ENCODE measurements around the gene GULP1. TPM values are rescaled to one million over a fixed set of nuclear protein-coding genes. Genes with fewer than 3 reads are reported as not detected.

The GULP1 gene
- total RNA-seq, 1 donor from 2014 or later, result 21.9 TPM

DNA sequence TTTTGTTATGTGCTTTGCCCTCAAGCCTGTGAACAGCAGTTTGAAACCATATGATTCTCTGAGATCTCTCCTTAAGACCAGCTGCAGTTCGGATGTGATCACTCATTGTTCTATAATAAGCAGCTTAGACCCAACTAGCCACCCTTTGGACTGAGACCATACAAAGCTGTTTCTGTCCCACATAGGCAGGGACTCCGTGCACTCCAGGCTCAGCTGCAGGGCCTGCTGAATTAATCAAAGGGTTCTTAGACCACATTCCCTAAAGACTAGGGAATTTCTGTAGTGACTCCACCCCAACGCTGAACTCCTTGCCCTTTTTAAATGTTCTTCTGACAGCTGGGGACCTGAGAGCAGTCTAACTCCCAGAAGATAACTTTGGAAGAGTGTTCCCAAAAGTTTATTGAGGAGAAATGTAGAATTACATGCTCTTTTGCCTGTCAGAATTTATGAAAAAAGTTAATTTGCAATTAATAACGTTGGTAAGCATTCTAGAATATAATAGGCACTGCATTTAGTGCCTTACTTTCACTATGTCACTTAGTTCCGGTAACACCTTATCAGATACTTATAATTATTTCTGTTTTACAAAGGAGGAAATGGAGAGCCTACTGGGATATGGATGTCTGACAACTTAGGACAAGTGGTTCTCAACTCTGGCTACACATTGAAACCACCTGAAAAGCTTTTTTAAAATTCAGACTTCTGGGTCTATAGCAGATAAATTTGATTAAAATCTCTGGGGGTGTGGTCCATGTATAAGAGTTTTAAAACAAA is 42.3 kb downstream of the GULP1 start:
- Histone ChIP-seq H3K27me3 (ENCODE audit: control insufficient read depth in 3 of 3, insufficient read depth in 3 of 3, low read length in 3 of 3) (no peaks in the 10 kb centered on the region), H3K9ac (ENCODE audit: low read depth in 1 of 3, low read length in 3 of 3) (peak overlapping the region; percentile 51 to 65 (median 58)), H3K27ac (ENCODE audit: low read depth, low read length) (peak overlapping the region; percentile 61), H3K9me3 (ENCODE audit: control insufficient read depth in 3 of 3, low read length in 3 of 3) (no peaks in the 10 kb centered on the region), H3K36me3 (ENCODE audit: control insufficient read depth in 3 of 3, insufficient read depth in 3 of 3, low read length in 3 of 3) (no peaks in the 10 kb centered on the region), H3K4me3 (ENCODE audit: low read length in 3 of 3) (peak overlapping the region; percentile 1 to 57 (median 47)), H3K4me1 (ENCODE audit: control insufficient read depth in 3 of 3, insufficient read depth in 3 of 3, low read length in 3 of 3) (peaks cover 3 to 13% (median 10%) of the 10 kb centered on the region in 3 donors)

DNA sequence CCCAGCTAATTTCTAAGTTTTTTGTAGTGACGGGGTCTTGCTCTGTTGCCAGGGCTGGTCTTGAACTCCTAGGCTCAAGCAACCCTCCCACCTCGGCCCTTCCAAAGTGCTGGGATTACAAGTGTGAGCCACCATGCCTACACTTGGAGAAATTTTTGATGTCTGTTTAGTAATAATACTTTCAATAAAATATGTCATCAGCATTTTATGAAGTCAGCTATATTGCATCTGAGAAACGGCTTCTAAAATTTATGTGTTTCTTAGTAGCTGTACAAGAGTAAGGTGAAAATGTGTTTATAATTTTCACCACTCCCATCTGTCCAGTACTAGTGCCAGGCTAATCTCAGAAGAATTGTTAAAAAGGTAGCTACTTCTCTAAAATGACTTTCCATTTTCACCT is 46.8 kb downstream of the GULP1 start:
- Histone ChIP-seq H3K4me3 (ENCODE audit: low read length in 3 of 3) (no peak overlapping the region), H3K27ac (ENCODE audit: low read depth, low read length) (no peak overlapping the region), H3K36me3 (ENCODE audit: control insufficient read depth in 3 of 3, insufficient read depth in 3 of 3, low read length in 3 of 3) (no peaks in the 10 kb centered on the region), H3K27me3 (ENCODE audit: control insufficient read depth in 3 of 3, insufficient read depth in 3 of 3, low read length in 3 of 3) (no peaks in the 10 kb centered on the region), H3K9ac (ENCODE audit: low read depth in 1 of 3, low read length in 3 of 3) (no peak overlapping the region), H3K4me1 (ENCODE audit: control insufficient read depth in 3 of 3, insufficient read depth in 3 of 3, low read length in 3 of 3) (peaks cover 0 to 5% (median 3%) of the 10 kb centered on the region in 3 donors), H3K9me3 (ENCODE audit: control insufficient read depth in 3 of 3, low read length in 3 of 3) (no peaks in the 10 kb centered on the region)

DNA sequence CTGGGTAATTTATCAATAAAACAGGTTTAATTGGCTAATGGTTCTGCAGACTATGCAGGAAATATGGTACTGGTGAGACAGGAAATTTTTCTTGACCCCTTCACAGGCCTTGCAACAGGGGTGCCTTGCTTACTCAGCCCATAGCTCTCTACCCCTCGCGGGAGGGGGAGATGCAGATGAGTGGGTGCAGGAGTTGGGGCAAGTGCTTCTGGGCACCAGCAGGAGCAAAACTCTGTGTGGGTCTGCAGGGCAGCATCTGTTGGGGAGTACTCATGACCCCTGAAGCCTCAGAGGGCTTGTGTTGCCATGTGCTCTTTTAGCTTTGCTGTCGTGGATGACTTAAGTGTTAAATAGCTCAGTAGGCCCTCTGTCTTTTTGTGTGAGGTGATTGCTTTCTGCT is 48.6 kb downstream of the GULP1 start:
- Histone ChIP-seq H3K9ac (ENCODE audit: low read depth in 1 of 3, low read length in 3 of 3) (no peak overlapping the region), H3K4me3 (ENCODE audit: low read length in 3 of 3) (no peak overlapping the region), H3K9me3 (ENCODE audit: control insufficient read depth in 3 of 3, low read length in 3 of 3) (no peaks in the 10 kb centered on the region), H3K4me1 (ENCODE audit: control insufficient read depth in 3 of 3, insufficient read depth in 3 of 3, low read length in 3 of 3) (no peaks in the 10 kb centered on the region), H3K36me3 (ENCODE audit: control insufficient read depth in 3 of 3, insufficient read depth in 3 of 3, low read length in 3 of 3) (no peaks in the 10 kb centered on the region), H3K27me3 (ENCODE audit: control insufficient read depth in 3 of 3, insufficient read depth in 3 of 3, low read length in 3 of 3) (no peaks in the 10 kb centered on the region), H3K27ac (ENCODE audit: low read depth, low read length) (no peak overlapping the region)

DNA sequence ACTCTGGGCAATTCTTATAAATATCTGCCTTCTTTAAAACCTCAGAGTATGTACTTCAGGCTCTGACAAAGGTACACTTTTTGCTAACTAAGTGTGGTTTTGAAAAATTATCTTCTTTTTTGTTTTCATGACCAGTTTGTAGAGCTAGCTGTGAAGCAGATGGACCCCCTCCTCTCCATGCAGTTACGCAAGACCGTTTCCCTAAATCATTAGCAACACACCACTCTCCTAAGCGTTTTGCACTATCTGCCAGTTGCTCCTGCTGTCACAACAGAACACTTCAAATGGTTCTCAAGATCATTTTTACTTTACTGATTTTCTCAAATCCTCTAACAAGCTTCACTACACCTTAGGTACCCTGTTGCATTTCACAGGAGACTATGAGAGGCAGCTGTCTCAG is 53.3 kb downstream of the GULP1 start:
- Histone ChIP-seq H3K4me1 (ENCODE audit: control insufficient read depth in 3 of 3, insufficient read depth in 3 of 3, low read length in 3 of 3) (peaks cover 0 to 3% (median 0%) of the 10 kb centered on the region in 3 donors), H3K27me3 (ENCODE audit: control insufficient read depth in 3 of 3, insufficient read depth in 3 of 3, low read length in 3 of 3) (no peaks in the 10 kb centered on the region), H3K36me3 (ENCODE audit: control insufficient read depth in 3 of 3, insufficient read depth in 3 of 3, low read length in 3 of 3) (no peaks in the 10 kb centered on the region), H3K9ac (ENCODE audit: low read depth in 1 of 3, low read length in 3 of 3) (no peak overlapping the region), H3K9me3 (ENCODE audit: control insufficient read depth in 3 of 3, low read length in 3 of 3) (no peaks in the 10 kb centered on the region), H3K4me3 (ENCODE audit: low read length in 3 of 3) (no peak overlapping the region), H3K27ac (ENCODE audit: low read depth, low read length) (no peak overlapping the region)

DNA sequence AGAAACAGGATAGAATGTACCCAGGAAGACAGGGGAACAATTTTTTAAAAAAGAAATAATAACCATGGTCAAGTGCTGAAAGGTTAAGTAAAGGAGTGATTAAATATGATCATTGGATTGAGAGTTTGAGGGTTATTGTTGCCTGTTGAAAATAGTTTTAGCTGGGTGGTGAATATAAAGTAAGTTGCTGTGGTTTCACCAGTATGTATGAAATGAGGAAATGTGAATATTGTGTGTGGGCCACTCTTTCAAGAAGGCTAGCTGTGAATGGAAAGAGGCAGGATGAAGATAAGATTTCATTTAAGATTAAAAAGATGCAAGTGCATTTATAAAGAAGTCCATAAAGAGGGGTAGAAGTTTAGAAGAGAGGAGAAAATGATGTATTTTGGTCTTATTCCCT is 53.8 kb downstream of the GULP1 start:
- Histone ChIP-seq H3K4me1 (ENCODE audit: control insufficient read depth in 3 of 3, insufficient read depth in 3 of 3, low read length in 3 of 3) (peaks cover 0 to 3% (median 0%) of the 10 kb centered on the region in 3 donors), H3K9me3 (ENCODE audit: control insufficient read depth in 3 of 3, low read length in 3 of 3) (no peaks in the 10 kb centered on the region), H3K27me3 (ENCODE audit: control insufficient read depth in 3 of 3, insufficient read depth in 3 of 3, low read length in 3 of 3) (no peaks in the 10 kb centered on the region), H3K4me3 (ENCODE audit: low read length in 3 of 3) (no peak overlapping the region), H3K9ac (ENCODE audit: low read depth in 1 of 3, low read length in 3 of 3) (no peak overlapping the region), H3K36me3 (ENCODE audit: control insufficient read depth in 3 of 3, insufficient read depth in 3 of 3, low read length in 3 of 3) (no peaks in the 10 kb centered on the region), H3K27ac (ENCODE audit: low read depth, low read length) (no peak overlapping the region)

DNA sequence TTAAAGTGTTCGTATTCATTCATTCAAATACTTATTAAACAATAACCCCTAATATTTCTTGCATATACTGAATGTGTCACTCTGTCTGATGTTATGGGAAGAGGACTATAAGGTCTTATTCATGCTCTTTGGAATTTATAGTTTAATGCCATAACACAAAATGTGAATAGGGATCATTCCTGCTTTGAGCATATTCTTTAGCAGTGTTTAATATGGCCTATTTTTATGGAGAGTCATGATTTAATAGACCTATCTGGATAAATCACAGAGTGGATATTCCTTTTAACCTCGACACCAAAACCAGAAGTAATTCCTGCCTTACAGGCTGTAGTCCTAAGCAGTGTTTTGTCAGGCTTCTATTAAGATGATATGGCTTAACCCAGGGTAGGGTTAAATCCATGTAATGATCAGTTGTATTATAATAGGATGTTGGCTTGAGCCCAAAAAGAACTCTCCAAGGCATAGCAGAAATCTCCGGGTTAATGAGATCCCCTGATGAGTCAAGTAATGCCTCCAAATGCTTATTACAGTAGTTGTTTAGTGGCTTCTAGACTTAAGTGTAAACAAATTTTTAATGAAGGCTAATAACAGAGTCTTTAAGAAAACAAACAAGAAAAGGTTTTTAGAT is 54.3 kb downstream of the GULP1 start:
- Histone ChIP-seq H3K27me3 (ENCODE audit: control insufficient read depth in 3 of 3, insufficient read depth in 3 of 3, low read length in 3 of 3) (no peaks in the 10 kb centered on the region), H3K9me3 (ENCODE audit: control insufficient read depth in 3 of 3, low read length in 3 of 3) (no peaks in the 10 kb centered on the region), H3K36me3 (ENCODE audit: control insufficient read depth in 3 of 3, insufficient read depth in 3 of 3, low read length in 3 of 3) (no peaks in the 10 kb centered on the region), H3K4me3 (ENCODE audit: low read length in 3 of 3) (no peak overlapping the region), H3K27ac (ENCODE audit: low read depth, low read length) (no peak overlapping the region), H3K9ac (ENCODE audit: low read depth in 1 of 3, low read length in 3 of 3) (no peak overlapping the region), H3K4me1 (ENCODE audit: control insufficient read depth in 3 of 3, insufficient read depth in 3 of 3, low read length in 3 of 3) (peaks cover 0 to 3% (median 0%) of the 10 kb centered on the region in 3 donors)

DNA sequence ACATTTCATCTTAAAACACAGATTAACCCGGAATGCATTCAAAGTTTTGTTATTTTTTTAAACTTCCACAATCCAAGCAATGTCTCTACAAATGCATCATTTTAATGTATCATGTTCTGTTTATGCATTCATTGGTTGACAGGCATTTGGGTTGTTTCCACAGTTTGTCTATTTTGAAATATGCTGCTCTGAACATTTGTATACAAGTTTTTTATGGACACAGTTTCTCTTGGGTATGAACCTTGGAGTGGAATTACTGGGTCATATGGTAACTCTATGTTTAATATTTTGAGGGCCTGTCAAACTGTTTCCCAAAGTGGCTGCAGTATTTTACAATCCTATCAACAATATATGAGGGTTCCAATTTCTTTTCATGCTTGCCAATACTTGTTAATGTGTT is 57.3 kb downstream of the GULP1 start:
- Histone ChIP-seq H3K4me3 (ENCODE audit: low read length in 3 of 3) (no peak overlapping the region), H3K9me3 (ENCODE audit: control insufficient read depth in 3 of 3, low read length in 3 of 3) (no peaks in the 10 kb centered on the region), H3K27me3 (ENCODE audit: control insufficient read depth in 3 of 3, insufficient read depth in 3 of 3, low read length in 3 of 3) (no peaks in the 10 kb centered on the region), H3K9ac (ENCODE audit: low read depth in 1 of 3, low read length in 3 of 3) (no peak overlapping the region), H3K27ac (ENCODE audit: low read depth, low read length) (no peak overlapping the region), H3K4me1 (ENCODE audit: control insufficient read depth in 3 of 3, insufficient read depth in 3 of 3, low read length in 3 of 3) (peaks cover 0 to 3% (median 0%) of the 10 kb centered on the region in 3 donors), H3K36me3 (ENCODE audit: control insufficient read depth in 3 of 3, insufficient read depth in 3 of 3, low read length in 3 of 3) (no peaks in the 10 kb centered on the region)

DNA sequence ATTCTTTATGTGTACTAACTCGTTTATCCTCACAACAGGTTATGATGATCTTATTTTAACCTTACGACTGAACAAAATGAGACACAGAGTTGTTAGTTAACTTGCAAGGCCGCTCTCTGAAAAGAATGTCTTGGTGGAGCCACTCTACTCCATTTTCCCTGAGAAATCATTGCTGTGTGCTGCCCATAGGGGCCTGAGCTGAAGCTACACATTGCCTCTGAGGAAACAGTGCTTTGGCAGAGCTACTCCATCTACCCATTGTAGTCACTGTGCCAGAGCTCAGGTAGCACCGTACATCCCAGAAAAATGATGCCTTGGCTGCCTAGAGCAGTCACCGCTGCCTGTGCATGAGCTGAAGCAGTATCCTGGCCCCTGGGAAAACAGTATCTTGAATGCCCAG is 61.6 kb downstream of the GULP1 start:
- H3K9ac ChIP-seq (ENCODE audit: low read depth in 1 of 3, low read length in 3 of 3), result no peak overlapping the region
- no peaks in the 10 kb centered on the region for H3K36me3 ChIP-seq (ENCODE audit: control insufficient read depth in 3 of 3, insufficient read depth in 3 of 3, low read length in 3 of 3)
- H3K4me1 ChIP-seq (ENCODE audit: control insufficient read depth in 3 of 3, insufficient read depth in 3 of 3, low read length in 3 of 3), result peaks cover 0 to 3% (median 0%) of the 10 kb centered on the region in 3 donors
- no peaks in the 10 kb centered on the region for H3K27me3 ChIP-seq (ENCODE audit: control insufficient read depth in 3 of 3, insufficient read depth in 3 of 3, low read length in 3 of 3)
- no peak overlapping the region for H3K27ac ChIP-seq (ENCODE audit: low read depth, low read length)
- no peak overlapping the region for H3K4me3 ChIP-seq (ENCODE audit: low read length in 3 of 3)
- H3K9me3 ChIP-seq (ENCODE audit: control insufficient read depth in 3 of 3, low read length in 3 of 3), result no peaks in the 10 kb centered on the region

DNA sequence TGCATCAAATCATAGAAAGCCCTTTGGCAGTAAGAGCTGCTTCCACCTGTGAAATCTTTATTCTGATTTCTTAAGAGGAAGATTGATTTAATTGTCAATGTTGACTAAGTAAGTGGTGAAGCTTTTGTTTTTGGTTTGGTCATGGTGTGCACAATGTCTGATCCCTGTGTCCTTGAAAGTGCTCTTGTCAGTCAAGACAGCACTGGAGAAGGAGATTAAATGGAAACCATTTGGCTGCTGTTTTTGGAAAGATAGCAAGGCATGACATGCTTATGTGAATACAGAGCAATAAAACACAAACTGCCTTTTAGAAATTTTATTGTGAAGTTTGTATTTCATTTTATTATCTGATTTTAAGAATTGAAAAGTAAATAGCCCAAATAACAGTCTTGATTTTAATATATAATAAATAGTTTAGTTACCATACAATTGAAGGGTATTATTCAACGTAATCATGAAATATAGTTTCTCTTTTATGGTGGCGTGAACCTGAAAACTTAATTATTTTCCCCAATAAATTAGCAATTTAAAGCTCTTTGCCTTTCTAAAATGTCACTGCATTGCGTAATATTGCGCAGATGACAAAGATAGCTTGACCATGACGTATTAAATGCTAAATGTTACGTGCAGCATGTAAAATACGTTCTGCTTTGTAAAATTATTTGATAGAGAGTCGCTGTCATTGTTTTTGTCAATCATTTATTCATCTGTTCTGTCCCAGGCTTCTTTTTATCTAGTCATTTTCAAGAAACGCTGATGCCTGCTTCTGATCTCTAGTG is 69.0 kb downstream of the GULP1 start:
- Histone ChIP-seq H3K9ac (ENCODE audit: low read depth in 1 of 3, low read length in 3 of 3) (no peak overlapping the region), H3K36me3 (ENCODE audit: control insufficient read depth in 3 of 3, insufficient read depth in 3 of 3, low read length in 3 of 3) (no peaks in the 10 kb centered on the region), H3K27me3 (ENCODE audit: control insufficient read depth in 3 of 3, insufficient read depth in 3 of 3, low read length in 3 of 3) (no peaks in the 10 kb centered on the region), H3K4me3 (ENCODE audit: low read length in 3 of 3) (no peak overlapping the region), H3K27ac (ENCODE audit: low read depth, low read length) (no peak overlapping the region), H3K4me1 (ENCODE audit: control insufficient read depth in 3 of 3, insufficient read depth in 3 of 3, low read length in 3 of 3) (no peaks in the 10 kb centered on the region), H3K9me3 (ENCODE audit: control insufficient read depth in 3 of 3, low read length in 3 of 3) (no peaks in the 10 kb centered on the region)

All from skeletal muscle tissue (tissue), 4 donors.